Adipocyte (in vitro differentiated cells): ENCODE measurements around the gene MEGF6.
A peak's percentile ranks its signal among the peaks of the same experiment; 100 is the strongest.

Source experiments
- DNase-seq: peaks from one replicate; pipeline ENCODE4 v3.0.0-alpha.2; 2015; ENCODE audit warnings: low read depth
- H3K27me3 ChIP-seq: replicated peaks from 2 replicates; pipeline ENCODE4 v1.7.0; 2013; ENCODE audit warnings: mild to moderate bottlenecking, low read length, moderate library complexity; ENCODE audit not compliant: control insufficient read depth, insufficient read depth
- H3K36me3 ChIP-seq: 2 replicates; pipeline ENCODE4 v1.7.0; 2013; ENCODE audit warnings: low read length, mild to moderate bottlenecking, moderate library complexity; ENCODE audit not compliant: control insufficient read depth, insufficient read depth, severe bottlenecking
- H3K4me1 ChIP-seq: 2 replicates; pipeline ENCODE4 v1.7.0; 2013; ENCODE audit warnings: mild to moderate bottlenecking, low read length, moderate library complexity; ENCODE audit not compliant: control insufficient read depth, insufficient read depth
- H3K4me3 ChIP-seq: 2 replicates; pipeline ENCODE4 v1.7.0; 2013; ENCODE audit warnings: mild to moderate bottlenecking, low read length, moderate library complexity
- H3K9ac ChIP-seq: 2 replicates; pipeline ENCODE4 v1.7.0; 2013; ENCODE audit warnings: mild to moderate bottlenecking, low read length, moderate library complexity
- H3K9me3 ChIP-seq: 2 replicates; pipeline ENCODE4 v1.7.0; 2013; ENCODE audit warnings: mild to moderate bottlenecking, low read length, moderate library complexity; ENCODE audit not compliant: control insufficient read depth

MEGF6 gene

GRCh38 chr1:3498986-3499385 is 112.3 kb downstream of the MEGF6 start:
- Histone ChIP-seq H3K27me3 (no peaks in the 10 kb centered on the region), H3K36me3 (no peaks in the 10 kb centered on the region), H3K9ac (no peak overlapping the region), H3K4me1 (peaks cover 3% of the 10 kb centered on the region), H3K9me3 (no peaks in the 10 kb centered on the region), H3K4me3 (no peak overlapping the region)
- DNase-seq: no peak

DNA sequence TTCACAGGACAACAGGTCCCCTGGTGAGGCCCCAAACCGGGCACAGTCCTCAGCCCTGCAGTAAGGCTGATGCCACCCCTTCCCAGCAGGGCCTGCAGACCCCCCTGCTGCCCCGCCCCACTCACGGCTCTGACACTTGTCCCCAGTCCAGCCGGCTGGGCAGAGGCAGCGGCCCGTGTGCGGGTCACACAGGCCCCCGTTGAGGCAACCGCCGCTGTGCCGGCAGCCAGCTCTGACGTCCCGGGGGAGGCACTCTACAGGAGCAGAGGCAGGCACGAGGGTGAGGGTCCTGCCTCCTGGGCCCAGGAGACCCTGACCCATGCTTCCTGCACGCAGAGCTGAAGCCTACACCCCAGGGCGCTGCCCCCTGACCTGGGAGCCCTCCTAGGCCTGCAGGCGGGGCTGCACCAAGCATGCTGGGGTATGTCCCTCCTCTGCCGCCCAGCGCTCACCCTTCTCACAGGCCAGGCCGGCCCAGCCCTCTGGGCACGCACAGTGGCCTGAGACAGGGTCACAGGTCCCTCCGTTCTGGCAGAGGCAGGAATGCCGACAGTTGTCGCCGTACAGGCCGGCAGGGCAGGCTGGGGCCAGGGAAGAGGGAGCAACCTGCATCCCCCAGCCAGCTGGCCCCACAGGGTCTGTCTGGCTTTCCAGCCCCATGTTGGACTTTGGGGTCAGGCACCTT is 112.9 kb downstream of the MEGF6 start:
- H3K9me3 ChIP-seq: no peaks in the 10 kb centered on the region
- no peak for DNase-seq
- H3K4me1 ChIP-seq: no peaks in the 10 kb centered on the region
- no peak overlapping the region for H3K4me3 ChIP-seq
- H3K9ac ChIP-seq: no peak overlapping the region
- no peaks in the 10 kb centered on the region for H3K27me3 ChIP-seq
- no peaks in the 10 kb centered on the region for H3K36me3 ChIP-seq

- no peak for DNase-seq
- Histone ChIP-seq H3K27me3 (no peaks in the 10 kb centered on the region), H3K36me3 (no peaks in the 10 kb centered on the region), H3K4me3 (no peak overlapping the region), H3K4me1 (no peaks in the 10 kb centered on the region), H3K9ac (no peak overlapping the region), H3K9me3 (no peaks in the 10 kb centered on the region)
Observed at GRCh38 chr1:3497521-3497920, 113.8 kb downstream of the MEGF6 start.

DNA sequence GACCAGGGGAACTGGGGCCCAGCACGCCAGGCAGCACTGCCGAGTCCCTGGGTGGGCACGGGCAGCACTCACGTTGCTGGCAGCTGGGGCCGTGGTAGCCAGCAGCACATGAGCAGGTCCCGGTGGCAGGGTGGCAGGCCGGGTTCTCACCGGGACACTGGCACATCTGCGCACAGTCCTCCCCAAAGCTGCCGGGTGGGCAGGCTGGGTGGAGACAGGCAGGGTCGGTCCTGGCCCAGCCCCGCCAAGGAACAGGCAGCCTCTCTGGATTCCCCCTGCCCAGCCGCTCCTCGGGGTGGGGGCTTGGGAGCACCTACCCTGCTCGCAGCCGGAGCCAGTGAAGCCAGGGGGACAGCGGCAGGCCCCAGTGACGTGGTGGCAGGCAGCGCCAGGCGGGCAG is 114.4 kb downstream of the MEGF6 start:
- DNase-seq: no peak
- H3K4me3 ChIP-seq: no peak overlapping the region
- H3K27me3 ChIP-seq: no peaks in the 10 kb centered on the region
- no peaks in the 10 kb centered on the region for H3K9me3 ChIP-seq
- H3K4me1 ChIP-seq: no peaks in the 10 kb centered on the region
- no peak overlapping the region for H3K9ac ChIP-seq
- H3K36me3 ChIP-seq: no peaks in the 10 kb centered on the region

DNA sequence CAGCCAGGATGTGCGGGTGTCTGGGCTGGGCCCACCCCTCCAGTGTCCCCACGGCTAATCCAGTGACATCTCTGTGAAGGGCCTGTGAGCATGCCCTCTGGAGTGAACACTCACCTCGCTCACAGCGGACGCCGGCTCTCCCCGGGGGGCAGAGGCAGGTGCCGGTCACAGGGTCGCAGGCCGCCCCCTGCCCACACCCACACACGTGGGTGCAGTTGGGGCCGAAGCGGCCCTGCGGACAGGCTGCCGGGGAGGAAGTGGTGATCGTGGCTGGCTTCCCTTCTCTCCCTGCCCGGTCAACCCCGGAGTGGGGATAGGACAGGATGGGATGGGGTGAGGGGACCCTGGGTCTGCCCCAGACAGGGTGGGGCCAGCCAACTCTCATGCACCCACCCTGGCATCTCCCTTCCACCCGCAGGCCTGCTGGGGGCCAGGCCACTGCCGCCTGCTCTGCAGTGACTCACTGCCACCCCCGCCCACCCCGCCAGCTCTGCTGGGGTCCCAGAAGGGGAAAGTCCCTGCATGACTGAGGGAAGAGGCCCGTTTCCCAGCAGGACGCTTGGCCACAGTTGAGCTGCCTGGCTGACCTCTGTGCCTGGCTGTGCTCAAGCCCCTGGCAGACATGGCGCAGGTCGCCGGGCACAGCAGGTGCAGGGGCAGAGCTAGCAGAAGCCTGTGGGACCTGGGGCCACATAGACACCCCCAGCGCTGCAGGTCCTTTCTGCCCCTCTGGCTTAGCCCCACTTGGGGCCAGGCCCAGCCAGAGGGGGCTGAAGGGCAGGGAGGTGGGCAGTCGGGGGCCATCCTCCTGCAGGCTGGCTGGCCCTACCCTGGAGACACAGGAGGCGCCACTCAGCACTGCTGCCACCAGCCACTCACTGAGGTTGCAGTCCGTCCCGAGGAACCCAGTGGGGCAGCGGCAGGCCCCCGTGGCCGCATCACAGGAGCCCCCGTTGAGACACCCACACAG is 115.2 kb downstream of the MEGF6 start:
- Histone ChIP-seq H3K36me3 (no peaks in the 10 kb centered on the region), H3K9ac (no peak overlapping the region), H3K4me3 (no peak overlapping the region), H3K4me1 (no peaks in the 10 kb centered on the region), H3K27me3 (no peaks in the 10 kb centered on the region), H3K9me3 (no peaks in the 10 kb centered on the region)
- peak; percentile 33 for DNase-seq

DNA sequence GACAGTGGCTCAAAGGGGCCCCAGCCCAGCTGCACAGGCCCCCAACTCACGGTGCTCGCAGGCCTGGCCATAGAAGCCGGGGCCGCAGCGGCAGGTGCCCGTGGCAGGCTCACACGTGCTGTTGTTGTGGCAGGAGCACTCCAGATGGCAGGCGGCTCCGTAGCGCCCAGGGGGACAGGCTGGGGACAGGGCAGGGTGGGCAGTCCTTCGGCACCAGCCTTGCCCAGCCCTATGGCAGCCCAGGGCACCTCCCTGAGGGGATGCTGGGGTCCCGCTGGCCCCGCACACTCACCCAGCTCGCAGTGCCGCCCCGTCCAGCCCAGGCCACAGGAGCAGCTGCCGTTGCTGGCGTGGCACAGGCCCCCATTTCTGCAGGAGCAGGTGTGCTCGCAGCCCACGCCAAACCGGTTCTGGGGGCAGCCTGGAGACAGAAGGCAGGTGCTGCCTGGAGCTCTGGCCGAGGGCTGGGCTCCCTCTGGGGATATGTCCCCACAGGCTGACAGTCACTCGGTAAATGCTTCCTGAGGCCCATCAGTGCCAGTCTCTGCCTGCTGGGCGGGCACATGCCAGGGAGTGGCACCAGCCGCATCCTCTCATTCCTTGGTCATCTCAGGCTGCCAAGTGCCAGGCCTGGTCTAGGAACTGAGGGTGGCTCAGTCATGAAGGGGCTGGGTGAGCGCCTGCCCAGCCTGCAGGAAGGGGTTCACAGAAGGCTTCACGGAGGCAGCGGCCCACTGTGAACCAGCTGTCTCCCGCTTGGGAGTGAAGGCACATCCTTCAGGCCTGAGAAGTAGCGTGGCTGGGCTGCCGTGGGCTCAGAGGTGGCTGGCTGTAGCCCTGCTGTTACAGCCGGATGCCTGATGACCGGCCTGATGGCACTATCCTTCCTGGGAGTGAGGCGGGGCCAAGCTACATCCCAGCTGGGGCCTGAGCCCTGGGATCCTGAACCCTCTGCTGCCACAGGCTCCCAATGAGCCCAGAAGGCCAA is 116.7 kb downstream of the MEGF6 start:
- no peaks in the 10 kb centered on the region for H3K4me1 ChIP-seq
- no peaks in the 10 kb centered on the region for H3K36me3 ChIP-seq
- DNase-seq: no peak
- no peak overlapping the region for H3K9ac ChIP-seq
- H3K4me3 ChIP-seq: no peak overlapping the region
- no peaks in the 10 kb centered on the region for H3K27me3 ChIP-seq
- H3K9me3 ChIP-seq: no peaks in the 10 kb centered on the region

GRCh38 chr1:3492545-3493246 is 118.6 kb downstream of the MEGF6 start:
- no peaks in the 10 kb centered on the region for H3K4me1 ChIP-seq
- H3K9ac ChIP-seq: no peak overlapping the region
- no peaks in the 10 kb centered on the region for H3K36me3 ChIP-seq
- no peak for DNase-seq
- H3K4me3 ChIP-seq: no peak overlapping the region
- H3K27me3 ChIP-seq: no peaks in the 10 kb centered on the region
- peaks cover 8% of the 10 kb centered on the region for H3K9me3 ChIP-seq

GRCh38 chr1:3491291-3492246 is 119.7 kb downstream of the MEGF6 start:
- Histone ChIP-seq H3K4me3 (no peak overlapping the region), H3K36me3 (no peaks in the 10 kb centered on the region)
- DNase-seq: peak; percentile 80

GRCh38 chr1:3490046-3490745 is 121.1 kb downstream of the MEGF6 start:
- DNase-seq: no peak
- Histone ChIP-seq H3K36me3 (no peaks in the 10 kb centered on the region), H3K27me3 (peaks cover 5% of the 10 kb centered on the region), H3K9ac (no peak overlapping the region), H3K4me3 (no peak overlapping the region), H3K4me1 (no peaks in the 10 kb centered on the region), H3K9me3 (peaks cover 8% of the 10 kb centered on the region)

More at GRCh38 chr1:3491291-3492246, 119.7 kb downstream of the MEGF6 start:
- peaks cover 8% of the 10 kb centered on the region for H3K9me3 ChIP-seq
- no peaks in the 10 kb centered on the region for H3K4me1 ChIP-seq
- H3K9ac ChIP-seq: no peak overlapping the region
- no peaks in the 10 kb centered on the region for H3K27me3 ChIP-seq
